Heart right ventricle (tissue), 16 donors: ENCODE data around the gene CACNG3. TPM values are rescaled to one million over a fixed set of nuclear protein-coding genes. Genes with fewer than 3 reads are reported as not detected.
A peak's percentile ranks its signal among the peaks of the same experiment; 100 is the strongest.

ENCODE experiments used
- ATAC-seq, 8 donors: fragments of 200-7000 bp; cut with Tn5 transposase; one replicate each; pipeline ENCODE4 v1.9.1; 2020; ENCODE audit warnings: mild to moderate bottlenecking in 8 of 8, moderate library complexity in 8 of 8, moderate number of reproducible peaks in 1 of 8
- DNase-seq, 2 donors: peaks; one replicate each; pipeline ENCODE4 v3.0.0-alpha.2; 2020
- H3K27ac ChIP-seq, 10 donors: fragments of 200-600 bp; sonication (generic) in 2 of 10; one replicate each; pipeline versions ENCODE4 v1.5.0 to v1.8.0; 2020 to 2022; ENCODE audit warnings: mild to moderate bottlenecking in 3 of 10
- H3K27me3 ChIP-seq, 7 donors: fragments of 200-600 bp; one replicate each; pipeline ENCODE4 v1.8.0; 2021 to 2022; ENCODE audit warnings: mild to moderate bottlenecking in 2 of 7
- H3K36me3 ChIP-seq, 9 donors: fragments of 200-600 bp; sonication (generic) in 1 of 9; one replicate each; pipeline versions ENCODE4 v1.5.0 to v1.8.0; 2020 to 2022; ENCODE audit warnings: mild to moderate bottlenecking in 2 of 9
- H3K4me1 ChIP-seq, 9 donors: fragments of 200-600 bp; sonication (generic) in 1 of 9; one replicate each; pipeline versions ENCODE4 v1.5.0 to v1.8.0; 2020 to 2022; ENCODE audit warnings: mild to moderate bottlenecking in 4 of 9
- H3K4me3 ChIP-seq, 10 donors: fragments of 200-600 bp; sonication (generic) in 2 of 10; one replicate each; pipeline versions ENCODE4 v1.5.0 to v1.8.0; 2020 to 2022; ENCODE audit warnings: mild to moderate bottlenecking in 7 of 10, moderate library complexity in 2 of 10
- H3K9me3 ChIP-seq, 11 donors: fragments of 200-600 bp in 10 of 11; sonication (generic) in 2 of 11; one replicate each; pipeline versions ENCODE4 v1.5.0 to v1.8.0; 2013 to 2022; ENCODE audit warnings: mild to moderate bottlenecking in 2 of 11, control low read depth in 1 of 11, moderate library complexity in 1 of 11
- WGBS, 2 donors: extraction: QIAGEN DNeasy Blood & Tissue Kit; methylation state at CpG; one replicate each; pipeline ENCODE4 v1.1.7; 2013; ENCODE audit warnings: inconsistent platforms in 1 of 2; 5-methylcytosine and 5-hydroxymethylcytosine counted together
- intact Hi-C, 10 donors: fragments of 100-400 bp; cut with DNase I; formaldehyde crosslinking; loops; one replicate each; pipeline versions ENCODE4 v1.11.1 to v1.14.2; 2022
- polyA plus RNA-seq, 2 donors: library from polyadenylated mRNA; stranded (reverse); fragments of 200-250 nt; gene quantifications; one replicate each; pipeline ENCODE4 v1.2.3, GENCODE V29; 2013
- total RNA-seq, 10 donors: library from RNA; stranded (reverse); fragmentation: NEBNext Ultra II Directional in 3 of 10; extraction: Animal tissue kit (Norgen Biotek cat#: 25700) in 3 of 10; gene quantifications; one replicate each; pipeline versions ENCODE4 v1.2.1 to v1.2.4, GENCODE V29; 2021 to 2023
- TF ChIP-seq, protein P1 (sequence below), 9 donors: fragments of 200-600 bp; sonication (generic) in 2 of 9; IDR thresholded peaks; one replicate each; pipeline versions ENCODE4 v1.5.0 to v1.8.0; 2021 to 2022; ENCODE audit warnings: antibody characterized with exemption in 9 of 9, mild to moderate bottlenecking in 5 of 9, moderate library complexity in 1 of 9
- donor health status: Arrhythmogenic right ventricular cardiomyopathy.
- donor health status: ischemic (EF 13 %, LVEDD 7.1; RV severe dilation, severe dysfunction).
- donor health status: healthy with polysubstance abuse.
- donor health status: DM: no; HTN: yes; CAD: no.
- donor health status: DM: no; HTN: no; CAD: no.
- donor health status: ischemic (EF 25% LVEDD 6.9; RV normal size, moderate dysfunction).
- donor health status: ischemic (EF 25% LVEDD 5.7; RV mildly dilated, moderate dysfunction).
- donor health status: healthy.
- donor health status: DM: yes; HTN: yes; CAD: no.
- donor health status: Ischemic cardiomyopathy.
- donor health status: ischemic (EF 35%, LVEDD 5.7; RV mildly dilated, moderate dysfunction).
- donor health status: nonischemic (EF 11% LVEDD 7.7; RV severe dilation, severe dysfunction).
- donor health status: DM: yes; HTN: yes; CAD: no.
- donor health status: PGD.
- donor health status: ischemic (EF 29% LVEDD 5.4; RV normal size, mild dysfunction).
- donor health status: nonischemic (EF 23%, LVEDD 6.1; RV moderate dilation, normal function).

CACNG3 gene
- total and polyA plus RNA-seq, 12 donors, result not detected

DNA sequence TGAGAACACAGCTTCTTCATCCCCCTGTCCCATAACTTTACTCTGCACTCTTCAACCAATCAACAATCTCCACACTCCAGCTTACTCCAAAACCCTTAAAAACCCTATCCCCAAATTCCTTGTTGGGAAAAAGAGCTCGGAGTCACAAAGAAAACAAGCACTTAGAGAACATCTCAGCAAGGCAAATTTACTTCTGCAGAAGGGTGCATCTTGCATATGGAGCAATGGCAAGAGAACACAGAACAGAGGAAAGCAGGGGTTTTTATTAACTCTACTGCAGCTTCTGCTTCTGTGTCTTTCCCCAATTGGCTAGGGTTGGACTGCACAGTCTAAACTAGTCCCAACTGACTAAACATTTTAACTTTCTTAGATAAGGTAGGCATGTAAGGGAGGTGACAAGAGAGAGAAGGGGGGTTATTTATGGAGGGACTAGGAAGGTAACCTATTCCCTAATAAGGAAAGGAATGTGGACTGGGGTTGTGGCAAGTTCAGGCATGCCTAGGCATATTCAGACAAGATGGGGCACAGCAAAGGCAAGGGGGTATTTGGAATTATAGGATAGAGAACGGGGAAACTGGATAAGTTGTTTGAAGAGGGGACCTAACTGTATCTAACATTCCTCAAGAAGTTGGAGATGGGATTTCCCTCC is 125.5 kb downstream of the CACNG3 start:
- TF ChIP-seq, protein P1, sequence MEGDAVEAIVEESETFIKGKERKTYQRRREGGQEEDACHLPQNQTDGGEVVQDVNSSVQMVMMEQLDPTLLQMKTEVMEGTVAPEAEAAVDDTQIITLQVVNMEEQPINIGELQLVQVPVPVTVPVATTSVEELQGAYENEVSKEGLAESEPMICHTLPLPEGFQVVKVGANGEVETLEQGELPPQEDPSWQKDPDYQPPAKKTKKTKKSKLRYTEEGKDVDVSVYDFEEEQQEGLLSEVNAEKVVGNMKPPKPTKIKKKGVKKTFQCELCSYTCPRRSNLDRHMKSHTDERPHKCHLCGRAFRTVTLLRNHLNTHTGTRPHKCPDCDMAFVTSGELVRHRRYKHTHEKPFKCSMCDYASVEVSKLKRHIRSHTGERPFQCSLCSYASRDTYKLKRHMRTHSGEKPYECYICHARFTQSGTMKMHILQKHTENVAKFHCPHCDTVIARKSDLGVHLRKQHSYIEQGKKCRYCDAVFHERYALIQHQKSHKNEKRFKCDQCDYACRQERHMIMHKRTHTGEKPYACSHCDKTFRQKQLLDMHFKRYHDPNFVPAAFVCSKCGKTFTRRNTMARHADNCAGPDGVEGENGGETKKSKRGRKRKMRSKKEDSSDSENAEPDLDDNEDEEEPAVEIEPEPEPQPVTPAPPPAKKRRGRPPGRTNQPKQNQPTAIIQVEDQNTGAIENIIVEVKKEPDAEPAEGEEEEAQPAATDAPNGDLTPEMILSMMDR (IDR thresholded peaks at IDR 0.05), result no peak
- H3K36me3 ChIP-seq, result no peaks in the 10 kb centered on the region
- ATAC-seq, result no peak
- WGBS, 2 donors, result 55 to 56% methylated on average over 2 of the region's 2 CpGs
- no peaks in the 10 kb centered on the region for H3K27me3 ChIP-seq
- peaks cover 0 to 57% (median 18%) of the 10 kb centered on the region in 11 donors for H3K9me3 ChIP-seq
- H3K4me1 ChIP-seq, result no peaks in the 10 kb centered on the region
- DNase-seq, result no peak
- no peak overlapping the region for H3K4me3 ChIP-seq
- no peak overlapping the region for H3K27ac ChIP-seq
- intact Hi-C loops, result no loop called here

DNA sequence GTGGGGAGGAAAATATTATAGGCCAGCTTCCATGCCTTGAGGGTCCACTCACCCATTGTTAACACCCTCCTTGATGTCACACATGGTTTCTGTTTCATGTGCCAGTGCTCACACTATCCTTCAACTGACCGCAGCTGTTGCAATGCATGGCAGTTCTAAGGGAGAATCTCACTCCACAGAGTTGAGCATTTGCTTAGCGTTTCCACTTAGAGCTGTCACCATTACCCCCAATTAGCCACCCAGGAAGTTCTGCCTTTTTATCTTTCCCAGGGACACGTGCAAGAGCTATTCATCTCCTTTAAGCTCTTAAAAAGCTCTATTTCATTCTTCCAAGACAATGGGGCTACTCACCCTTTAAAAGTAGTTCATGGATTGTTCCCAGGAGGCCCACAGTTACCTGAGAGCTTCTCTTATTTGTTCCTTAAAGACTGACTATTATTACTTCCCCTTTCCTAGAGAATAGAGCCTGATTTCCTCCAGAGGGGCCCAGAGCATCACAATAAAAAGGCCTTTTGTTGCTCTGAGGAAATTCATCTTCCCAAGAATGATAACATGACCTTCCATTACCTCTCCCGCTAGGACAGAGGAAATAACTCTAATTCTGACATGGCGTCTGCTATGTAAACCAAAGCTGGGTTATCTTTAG is 126.8 kb downstream of the CACNG3 start:
- H3K27me3 ChIP-seq, result no peaks in the 10 kb centered on the region
- ATAC-seq (no peak), DNase-seq (no peak)
- WGBS, 2 donors, result 16 to 22% methylated on average over 5 of the region's 5 CpGs
- H3K9me3 ChIP-seq, result peaks cover 0 to 52% (median 11%) of the 10 kb centered on the region in 11 donors
- no peaks in the 10 kb centered on the region for H3K4me1 ChIP-seq
- TF ChIP-seq, protein P1 (IDR thresholded peaks at IDR 0.05), result no peak
- H3K36me3 ChIP-seq, result no peaks in the 10 kb centered on the region
- intact Hi-C loops, result no loop called here
- no peak overlapping the region for H3K27ac ChIP-seq
- H3K4me3 ChIP-seq, result no peak overlapping the region

DNA sequence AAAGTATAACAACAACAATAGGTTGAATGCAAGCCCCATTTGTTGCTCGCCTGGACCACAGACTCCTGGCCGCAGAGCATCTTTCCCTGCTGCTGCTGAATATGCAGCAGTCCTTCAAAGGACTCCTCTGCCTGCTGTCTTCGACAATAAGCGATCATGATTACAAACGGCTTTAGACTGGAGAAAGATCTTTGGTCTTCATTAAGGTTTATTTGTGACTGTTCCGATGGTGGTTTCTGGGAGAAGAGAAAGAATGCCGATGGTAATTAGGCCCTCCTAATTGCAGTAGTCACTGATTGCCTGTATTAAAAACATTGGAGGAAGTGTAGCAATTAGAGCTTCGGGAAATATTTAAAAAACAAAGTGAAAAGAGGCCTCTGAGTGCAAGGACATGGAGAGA is 138.2 kb downstream of the CACNG3 start:
- WGBS, 2 donors, result 78 to 83% methylated on average over 8 of the region's 8 CpGs
- no peak overlapping the region for H3K27ac ChIP-seq
- H3K36me3 ChIP-seq, result no peaks in the 10 kb centered on the region
- H3K9me3 ChIP-seq, result peaks cover 0 to 4% (median 0%) of the 10 kb centered on the region in 11 donors
- intact Hi-C loops, result no loop called here
- no peaks in the 10 kb centered on the region for H3K4me1 ChIP-seq
- TF ChIP-seq, protein P1 (IDR thresholded peaks at IDR 0.05), result no peak
- H3K4me3 ChIP-seq, result no peak overlapping the region
- H3K27me3 ChIP-seq, result peaks cover 0 to 13% (median 0%) of the 10 kb centered on the region in 7 donors
- ATAC-seq (no peak), DNase-seq (no peak)

DNA sequence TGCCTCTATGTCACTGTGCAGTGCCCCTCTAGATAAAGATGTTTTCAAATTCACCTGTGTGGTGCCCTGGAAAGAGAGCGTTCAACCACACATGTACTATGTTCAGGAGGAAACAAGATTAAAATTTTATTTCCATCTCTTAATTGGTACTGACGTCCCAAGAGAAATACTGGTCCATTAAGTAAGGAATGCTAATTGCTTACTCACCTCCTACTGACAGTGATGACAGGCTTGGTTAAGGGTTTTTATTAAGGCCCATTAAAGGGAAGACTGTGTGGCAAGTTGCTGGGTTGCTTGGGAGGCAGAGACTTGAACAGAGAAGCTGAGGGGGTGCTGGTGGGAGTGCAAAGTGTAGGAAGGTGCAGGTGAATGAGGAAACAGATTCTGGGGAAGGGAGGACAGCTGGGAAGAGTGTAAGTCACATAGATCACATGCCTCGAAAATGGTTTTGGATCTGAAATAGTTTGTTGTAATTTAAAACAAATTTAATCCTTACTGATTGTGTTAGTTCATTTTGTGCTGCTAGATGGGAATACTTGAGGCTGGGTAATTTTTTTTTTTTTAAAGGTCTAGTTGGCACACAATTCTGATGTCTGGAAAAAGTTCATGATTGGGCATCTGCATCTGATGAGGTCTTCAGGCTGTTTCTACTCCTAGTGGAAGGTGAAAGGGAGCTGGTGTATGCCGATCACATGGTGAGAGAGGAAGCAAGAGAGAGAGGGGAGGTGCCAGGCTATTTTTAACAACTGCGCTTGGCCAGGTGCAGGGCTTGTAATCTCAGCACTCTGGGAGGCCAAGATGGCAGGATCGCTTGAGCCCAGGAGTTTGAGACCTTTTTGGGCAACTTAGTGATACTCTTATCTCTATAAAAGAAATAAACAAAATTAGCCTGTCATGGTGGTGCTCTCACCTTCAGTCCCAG is 140.5 kb downstream of the CACNG3 start:
- no peak overlapping the region for H3K4me3 ChIP-seq
- WGBS, 2 donors, result 47 to 51% methylated on average over 6 of the region's 6 CpGs
- H3K27me3 ChIP-seq, result peaks cover 0 to 10% (median 0%) of the 10 kb centered on the region in 7 donors
- no peak overlapping the region for H3K27ac ChIP-seq
- ATAC-seq, result peak in 2 of 8 donors; percentile 63 to 68
- TF ChIP-seq, protein P1 (IDR thresholded peaks at IDR 0.05), result no peak
- H3K9me3 ChIP-seq, result peaks cover 0 to 13% (median 3%) of the 10 kb centered on the region in 11 donors
- no peaks in the 10 kb centered on the region for H3K36me3 ChIP-seq
- no peak for DNase-seq
- H3K4me1 ChIP-seq, result no peaks in the 10 kb centered on the region
- intact Hi-C loops, result no loop called here
